HG02938 (cell line): ENCODE results near the gene NT5M.

Source experiments
- ATAC-seq: cut with Tn5 transposase; IDR thresholded peaks from one replicate; pipeline ENCODE4 v1.9.1; 2021; ENCODE audit warnings: mild to moderate bottlenecking, moderate library complexity; ENCODE audit not compliant: unreplicated experiment

NT5M gene

DNA sequence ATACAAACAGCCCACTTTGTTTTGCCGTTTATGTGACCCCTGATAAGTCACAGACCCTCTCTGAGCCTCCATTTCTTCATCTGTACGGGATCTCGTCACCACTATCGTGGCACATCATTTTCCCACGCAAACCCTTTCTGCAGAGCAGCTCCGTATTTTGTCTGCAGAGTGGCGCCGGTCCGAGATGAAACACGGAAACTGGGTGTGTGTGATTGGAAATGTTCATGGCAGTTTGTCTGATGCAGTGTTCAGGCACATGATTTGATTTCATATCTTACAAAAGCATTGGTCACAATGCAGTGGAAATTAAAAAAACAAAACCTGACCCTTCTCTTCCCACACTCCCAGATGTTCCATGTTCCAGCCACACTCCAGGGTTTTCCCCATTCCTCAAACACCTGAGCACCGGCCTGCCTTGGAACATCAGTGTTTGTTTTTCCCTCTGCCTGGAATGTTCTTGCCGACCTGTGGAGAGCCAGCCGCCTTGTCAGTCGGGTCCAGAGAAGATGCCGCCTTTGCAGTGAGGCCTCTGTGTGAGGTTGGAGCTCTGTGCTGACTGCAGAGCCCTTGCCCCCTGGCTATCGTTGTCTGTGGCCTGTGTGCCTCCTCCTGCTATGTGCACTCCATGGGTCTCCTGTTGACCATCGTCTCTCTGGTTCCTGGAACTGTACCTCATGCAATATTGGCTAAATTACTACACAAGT is 39.2 kb downstream of the NT5M start:
- no peak for ATAC-seq

DNA sequence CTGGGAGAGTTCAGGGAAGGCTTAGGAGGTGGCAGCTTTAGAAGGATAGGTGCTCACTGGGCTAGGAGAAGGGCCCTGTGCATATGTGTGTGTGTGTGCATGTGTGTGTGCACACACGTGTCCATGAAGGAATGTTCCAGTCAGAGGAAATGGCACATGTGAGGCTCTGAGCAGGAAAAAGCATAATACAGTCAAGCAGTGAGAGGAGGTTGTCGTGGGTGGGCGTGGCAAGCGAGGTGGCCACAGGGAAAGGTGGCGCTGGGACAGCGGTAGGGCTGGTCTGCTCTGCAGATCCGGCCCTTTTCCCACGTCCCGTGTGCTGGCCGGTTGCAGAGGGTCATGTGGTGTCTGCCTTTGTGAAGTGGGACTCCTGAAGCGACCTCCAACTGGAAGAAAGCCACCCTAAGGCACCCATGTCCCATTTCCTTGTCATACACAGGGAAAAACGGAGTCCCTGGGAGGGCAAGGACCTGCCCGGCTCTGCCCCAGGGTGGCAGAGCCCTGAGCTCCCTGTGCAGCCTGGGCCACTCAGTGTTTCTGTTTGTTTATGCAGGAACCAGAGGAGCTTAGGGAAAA is 40.1 kb downstream of the NT5M start:
- no peak for ATAC-seq

DNA sequence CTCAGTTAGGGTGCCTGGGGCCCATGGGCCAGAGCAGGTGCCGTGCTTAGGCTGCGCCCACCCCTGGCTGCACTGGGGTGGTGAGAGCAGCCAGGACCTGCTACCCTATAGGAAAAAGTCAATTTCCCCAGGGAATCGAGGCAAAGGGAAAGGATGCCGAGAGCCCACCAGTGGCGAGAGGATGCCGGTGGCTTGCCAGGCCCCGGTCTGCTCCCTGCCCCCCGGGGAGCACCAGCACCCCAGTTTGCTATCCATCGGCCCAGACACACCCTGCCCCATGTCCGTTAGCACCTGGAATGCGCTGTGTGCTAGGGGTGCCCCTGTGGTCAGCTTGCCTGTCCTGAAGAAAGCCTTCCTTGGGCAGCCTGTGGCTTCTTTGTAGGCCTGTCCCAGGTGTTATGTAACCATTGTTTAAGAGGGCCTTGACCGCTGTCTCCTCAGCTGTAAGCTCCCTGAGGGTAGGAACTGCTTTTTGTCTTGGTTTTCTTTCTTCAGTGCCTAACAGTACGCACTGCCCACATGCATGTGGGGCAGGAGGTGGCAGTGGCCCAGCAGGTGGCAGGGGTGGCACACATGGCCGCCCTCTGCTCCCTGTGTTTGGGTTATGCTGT is 40.8 kb downstream of the NT5M start:
- no peak for ATAC-seq

DNA sequence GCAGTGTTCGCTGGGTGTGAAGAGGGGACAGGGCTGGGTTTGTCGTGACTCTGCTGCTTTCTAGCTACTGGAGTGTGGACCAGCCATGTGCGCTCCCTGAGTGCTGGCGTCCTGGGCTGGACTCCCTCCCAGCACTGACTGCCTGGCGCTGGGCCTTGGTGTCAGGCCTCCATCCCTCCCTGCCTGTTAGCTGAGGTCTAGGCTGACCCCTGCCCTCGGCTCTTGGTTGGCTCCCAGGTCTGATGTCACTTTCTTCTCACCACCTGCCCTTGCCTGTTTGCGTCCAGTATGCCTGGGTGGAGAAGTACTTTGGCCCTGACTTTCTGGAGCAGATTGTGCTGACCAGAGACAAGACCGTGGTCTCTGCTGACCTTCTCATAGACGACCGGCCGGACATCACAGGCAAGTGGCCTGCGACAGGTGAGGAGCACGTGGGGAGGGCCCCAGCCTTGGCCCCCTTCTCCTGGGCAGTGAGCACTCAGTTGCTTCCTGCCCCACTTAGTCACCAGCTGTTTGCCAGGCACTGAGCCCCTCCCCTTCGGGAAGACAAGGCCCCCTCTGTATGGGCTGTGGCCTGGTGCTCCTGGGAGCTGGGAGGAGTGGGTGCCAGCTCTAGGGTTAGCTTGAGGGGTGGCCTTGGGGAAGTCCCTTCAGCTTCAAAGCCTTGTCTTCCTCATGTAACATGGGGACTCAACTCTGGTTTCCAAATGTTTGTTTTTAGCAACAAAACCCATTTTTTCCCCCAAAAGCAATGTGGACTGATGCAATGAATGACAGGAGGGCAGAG is 41.5 kb downstream of the NT5M start:
- no peak for ATAC-seq

DNA sequence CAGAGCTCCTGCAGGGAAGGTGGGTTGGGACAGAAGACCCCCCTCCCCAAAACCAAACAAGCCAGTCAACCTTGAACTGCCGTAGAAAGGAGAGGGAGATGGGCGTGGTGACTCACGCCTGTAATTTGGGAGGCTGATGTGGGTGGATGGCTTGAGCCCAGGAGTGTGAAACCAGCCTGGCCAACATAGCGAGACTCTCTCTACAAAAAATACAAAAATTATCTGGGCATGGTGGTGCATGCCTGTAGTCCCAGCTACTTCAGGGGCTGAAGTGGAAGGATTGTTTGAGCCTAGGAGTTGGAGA is 42.1 kb downstream of the NT5M start:
- ATAC-seq, result no peak

DNA sequence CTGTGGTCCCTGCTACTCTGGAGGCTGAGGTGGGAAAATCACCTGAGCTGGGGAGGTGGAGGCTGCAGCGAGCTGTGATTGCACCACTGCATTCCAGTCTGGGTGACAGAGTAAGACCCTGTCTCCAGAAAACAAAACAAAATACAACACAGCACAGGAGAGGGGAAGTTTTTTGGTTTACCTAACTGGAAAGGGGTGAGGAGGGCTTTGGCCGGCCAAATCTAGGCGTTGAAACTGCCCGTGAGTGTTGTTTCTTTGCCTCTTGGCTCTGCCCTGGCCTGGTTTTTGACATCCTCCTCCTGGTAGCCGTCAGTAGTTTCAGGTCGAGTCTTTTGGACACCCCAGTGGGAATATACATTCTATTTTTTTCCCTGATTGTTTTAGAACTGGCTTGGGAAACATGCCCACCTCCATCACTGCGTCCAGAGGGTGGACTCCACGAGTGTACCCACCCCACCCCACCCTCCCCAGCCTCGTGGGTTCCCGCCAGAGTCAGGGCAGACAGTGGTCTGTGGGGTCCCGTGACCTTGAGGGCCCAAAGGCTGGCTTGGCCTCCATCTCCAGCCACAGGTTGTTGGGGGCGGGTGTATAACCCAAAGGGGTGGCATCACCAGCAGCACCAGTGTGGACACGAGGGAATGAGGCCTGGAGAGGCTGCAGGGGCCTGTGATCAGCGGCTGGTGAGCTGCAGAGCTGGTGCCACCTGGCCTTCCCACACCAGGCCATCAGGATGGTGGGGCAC is 42.7 kb downstream of the NT5M start:
- ATAC-seq, result no peak

DNA sequence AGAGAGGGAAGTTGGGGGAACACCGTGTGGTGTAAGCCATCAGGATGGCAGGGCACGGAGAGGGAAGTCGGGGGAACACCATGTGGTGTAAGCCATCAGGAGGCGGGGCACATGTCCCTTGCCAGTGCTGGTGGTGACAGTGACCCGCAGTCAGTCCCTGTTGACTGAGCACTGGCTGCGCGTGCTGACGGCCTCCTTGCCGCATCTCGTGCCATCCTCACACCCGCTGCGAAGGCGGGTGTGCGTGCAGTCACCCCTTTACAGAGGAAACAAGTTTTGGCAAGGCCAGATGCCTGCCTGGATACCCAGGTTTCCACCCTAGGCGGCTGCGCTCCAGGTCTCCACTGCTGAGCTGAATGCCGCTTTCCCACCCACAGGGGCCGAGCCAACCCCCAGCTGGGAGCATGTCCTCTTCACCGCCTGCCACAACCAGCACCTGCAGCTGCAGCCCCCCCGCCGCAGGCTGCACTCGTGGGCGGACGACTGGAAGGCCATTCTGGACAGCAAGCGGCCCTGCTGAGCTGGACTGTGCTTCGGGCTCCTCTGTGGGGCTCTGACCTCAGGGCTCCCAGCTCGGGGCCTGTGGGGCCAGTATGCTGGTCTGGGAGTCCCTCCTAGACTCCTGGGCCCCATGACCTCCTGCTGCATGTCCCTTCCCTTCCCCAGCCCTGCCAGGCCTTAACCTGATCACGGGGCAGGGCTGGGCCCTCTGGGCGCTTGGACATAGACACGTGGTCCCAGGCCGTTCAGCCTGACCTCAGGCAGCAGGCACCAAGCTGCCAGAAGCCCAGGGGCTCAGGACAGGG is 43.5 kb downstream of the NT5M start:
- no peak for ATAC-seq

DNA sequence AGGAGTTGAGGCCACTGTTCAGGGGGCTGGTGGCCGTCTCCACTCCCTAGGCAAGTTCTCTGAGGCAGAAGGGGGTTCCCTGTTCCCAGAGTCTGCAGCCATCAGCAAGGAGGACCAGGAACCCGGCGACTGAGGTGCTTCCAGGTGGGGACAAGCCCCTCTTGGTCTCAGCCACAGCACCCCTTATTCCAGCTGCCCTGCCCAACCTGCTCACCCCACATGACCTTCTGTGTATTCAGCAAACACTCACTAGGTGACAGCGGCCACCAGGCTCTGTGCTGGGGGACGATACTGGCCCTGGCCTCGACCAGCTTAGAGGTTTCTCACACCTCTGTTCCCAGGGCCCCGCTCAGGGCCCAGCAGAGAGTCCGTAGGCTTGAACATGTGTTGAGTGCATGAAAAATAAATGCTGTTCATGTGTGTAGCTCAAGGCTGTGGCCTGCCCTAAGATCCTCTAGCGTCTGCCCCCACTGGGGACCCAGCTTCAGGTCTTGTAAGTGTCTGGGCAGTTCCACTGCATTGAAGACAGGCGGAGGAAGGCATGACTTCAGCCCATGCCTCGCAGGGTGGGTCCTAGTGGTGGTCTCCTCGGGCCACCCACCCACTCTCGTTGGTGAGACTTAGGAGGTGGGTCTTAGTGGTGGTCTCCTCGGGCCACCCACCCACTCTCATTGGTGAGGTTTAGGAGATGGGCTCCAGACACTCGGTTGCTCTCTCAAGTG is 44.2 kb downstream of the NT5M start:
- no peak for ATAC-seq

DNA sequence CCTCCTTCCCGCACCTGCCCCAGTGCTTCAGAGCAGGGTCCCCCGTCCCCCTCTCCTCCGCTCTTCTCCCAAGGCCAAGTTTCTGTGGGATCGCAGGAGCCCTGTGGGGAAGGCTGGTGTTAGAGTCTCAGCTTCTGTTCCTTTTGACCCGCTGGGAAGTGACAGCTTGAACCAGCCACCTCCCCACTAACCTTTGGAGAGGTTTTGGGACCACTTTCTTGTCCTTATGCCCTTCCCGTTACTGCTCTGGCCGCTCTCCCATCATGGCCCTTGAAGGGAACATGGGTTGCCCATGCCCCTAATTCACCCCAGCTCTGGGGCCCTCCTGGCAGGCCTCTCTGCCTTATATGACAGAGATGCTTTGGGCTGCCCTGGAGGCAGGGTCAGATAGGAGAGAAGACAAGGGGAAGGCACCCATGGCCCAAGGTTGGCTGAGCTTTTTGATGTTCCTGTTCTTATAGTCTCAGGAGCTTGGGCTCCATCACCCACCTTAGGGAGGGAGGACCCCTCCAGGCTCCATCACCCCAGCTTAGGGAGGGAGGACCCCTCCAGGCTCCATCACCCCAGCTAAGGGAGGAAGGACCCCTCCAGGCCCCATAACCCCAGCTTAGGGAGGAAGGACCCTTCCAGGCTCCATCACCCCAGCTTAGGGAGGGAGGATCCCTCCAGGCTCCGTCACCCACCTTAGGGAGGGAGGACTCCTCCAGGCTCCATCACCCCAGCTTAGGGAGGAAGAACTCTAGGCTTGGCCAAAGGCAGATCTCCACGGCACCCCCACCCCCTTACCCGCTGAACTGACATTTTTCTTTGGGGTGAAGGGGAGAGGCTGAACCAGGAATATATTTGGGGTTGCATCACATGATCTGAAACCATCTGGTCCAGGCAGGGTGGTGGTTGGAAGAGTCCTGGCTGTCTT is 45.0 kb downstream of the NT5M start:
- no peak for ATAC-seq

DNA sequence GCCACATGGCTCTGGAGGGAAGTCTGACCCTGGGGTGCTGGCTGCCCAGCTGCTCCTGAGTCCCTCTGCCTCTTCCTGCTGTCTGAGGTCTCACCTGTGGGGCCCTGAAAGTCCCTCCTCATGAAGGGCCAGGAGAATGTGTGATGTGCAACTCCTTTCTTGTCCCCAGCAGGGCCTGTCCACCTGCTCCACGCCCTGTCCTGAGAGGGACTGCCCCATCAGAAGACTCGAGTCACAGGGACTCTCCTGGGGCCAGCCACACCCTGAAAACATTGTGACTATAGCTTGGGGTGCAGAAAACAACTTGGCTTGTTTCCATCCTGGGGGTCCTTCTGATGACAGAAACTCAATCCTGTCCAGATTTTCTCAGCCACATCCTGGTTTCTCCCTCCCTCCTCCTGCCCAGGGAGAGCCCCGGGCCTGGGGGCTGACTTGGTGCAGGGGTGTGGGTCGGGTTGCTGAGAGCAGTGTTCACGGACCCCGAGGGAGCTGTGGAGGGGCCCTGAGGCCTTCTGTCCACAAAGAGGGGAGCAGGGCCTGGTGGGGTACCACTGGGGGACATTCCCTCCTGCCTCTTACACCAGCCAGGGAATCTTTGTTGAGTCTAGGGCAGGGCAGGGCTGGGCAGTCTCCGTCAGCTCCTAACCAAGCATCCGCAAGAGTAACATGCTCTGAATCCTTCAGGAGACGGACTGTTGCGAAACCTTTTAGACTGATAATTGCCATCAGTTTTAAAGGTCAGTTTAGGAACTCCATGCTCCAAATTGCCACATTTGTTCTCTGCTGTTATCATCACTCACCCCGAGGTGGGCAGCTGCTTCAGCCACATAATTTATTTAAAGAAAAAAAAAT is 45.9 kb downstream of the NT5M start:
- no peak for ATAC-seq

DNA sequence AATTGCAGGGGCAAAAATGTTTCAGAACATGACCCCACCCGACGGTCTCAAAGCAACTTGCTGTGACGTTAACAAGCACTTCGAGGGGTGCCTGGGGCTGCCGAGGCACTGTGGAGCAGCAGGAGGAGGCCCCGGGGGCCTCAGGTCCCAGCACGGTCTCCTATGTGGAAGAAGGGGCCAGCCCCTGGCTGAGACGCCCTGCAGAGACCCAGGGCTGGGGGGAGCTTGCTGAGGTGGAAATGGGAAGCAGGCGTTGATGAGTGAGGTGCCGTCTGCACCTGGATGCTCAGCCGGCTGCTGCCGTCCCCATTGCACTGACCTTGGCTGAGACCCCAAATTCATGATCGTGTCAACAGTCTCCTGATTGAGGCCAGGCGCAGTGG is 46.5 kb downstream of the NT5M start:
- ATAC-seq, result no peak

DNA sequence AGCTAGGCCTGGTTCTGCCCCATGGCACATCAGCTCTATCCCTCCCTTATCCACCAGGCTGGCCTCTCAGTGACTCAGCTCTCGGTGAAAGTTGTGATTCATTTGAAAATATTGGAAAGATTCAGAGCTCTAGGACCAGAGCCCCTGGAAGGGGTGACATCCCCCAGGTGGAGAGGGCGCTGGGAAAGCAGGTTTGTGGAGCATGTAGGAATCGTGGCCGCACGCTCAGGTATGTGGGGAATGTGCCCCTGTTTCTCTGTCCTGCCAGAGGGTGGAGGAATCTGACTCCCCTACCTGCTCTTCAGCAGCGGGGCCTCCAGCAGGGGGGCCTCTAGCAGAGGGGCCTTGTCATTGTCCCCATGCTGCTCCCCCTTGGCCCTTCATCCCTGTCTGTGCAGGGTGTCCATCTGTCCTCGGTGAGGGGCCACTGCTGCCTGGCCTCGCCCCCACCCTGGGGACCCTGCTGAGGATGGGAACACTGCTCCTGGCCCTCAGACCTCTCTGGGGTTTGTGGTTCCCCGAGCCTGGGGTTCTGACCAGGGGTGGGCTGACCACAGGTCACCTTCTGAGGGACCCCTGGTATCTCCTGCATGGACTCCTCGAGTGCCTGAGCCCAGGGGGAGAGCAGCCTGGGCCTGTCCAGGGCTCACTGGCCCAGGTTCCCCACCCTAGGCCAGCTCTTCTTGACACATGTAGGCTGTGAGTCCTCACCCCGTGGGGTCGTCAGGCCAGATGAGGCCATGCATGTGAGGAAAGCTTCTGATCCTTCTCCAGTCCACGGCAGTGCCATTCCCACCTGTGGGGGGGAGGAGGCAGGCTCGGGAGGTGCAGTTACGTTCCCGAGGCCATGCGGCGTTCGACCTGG is 47.5 kb downstream of the NT5M start:
- no peak for ATAC-seq

DNA sequence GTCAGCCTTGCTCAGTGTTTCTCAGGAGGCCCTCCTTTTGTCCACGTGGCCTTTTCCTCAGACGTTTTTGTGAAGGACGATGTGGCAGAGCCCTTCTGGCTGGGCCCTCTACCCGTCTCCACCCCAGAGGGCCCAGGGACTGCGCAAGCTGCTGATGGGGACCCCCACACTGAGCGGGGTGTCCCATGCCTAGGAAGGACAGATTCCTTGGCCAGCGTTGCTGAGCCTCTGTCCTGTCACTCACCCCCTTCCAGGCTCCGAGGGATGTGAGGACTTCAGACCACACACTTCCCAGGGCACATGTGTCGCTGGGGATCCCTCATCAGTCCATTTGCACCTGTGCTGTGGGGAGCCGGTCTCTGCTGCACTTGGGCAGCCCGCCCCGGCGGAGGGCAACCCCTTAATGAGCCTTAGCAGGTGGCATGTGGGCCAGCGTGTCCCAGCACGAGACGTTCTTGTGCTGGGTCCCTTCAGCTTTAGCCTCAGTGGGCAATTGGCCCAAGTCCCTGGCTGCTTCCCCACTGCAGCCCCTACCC is 48.3 kb downstream of the NT5M start:
- no peak for ATAC-seq

DNA sequence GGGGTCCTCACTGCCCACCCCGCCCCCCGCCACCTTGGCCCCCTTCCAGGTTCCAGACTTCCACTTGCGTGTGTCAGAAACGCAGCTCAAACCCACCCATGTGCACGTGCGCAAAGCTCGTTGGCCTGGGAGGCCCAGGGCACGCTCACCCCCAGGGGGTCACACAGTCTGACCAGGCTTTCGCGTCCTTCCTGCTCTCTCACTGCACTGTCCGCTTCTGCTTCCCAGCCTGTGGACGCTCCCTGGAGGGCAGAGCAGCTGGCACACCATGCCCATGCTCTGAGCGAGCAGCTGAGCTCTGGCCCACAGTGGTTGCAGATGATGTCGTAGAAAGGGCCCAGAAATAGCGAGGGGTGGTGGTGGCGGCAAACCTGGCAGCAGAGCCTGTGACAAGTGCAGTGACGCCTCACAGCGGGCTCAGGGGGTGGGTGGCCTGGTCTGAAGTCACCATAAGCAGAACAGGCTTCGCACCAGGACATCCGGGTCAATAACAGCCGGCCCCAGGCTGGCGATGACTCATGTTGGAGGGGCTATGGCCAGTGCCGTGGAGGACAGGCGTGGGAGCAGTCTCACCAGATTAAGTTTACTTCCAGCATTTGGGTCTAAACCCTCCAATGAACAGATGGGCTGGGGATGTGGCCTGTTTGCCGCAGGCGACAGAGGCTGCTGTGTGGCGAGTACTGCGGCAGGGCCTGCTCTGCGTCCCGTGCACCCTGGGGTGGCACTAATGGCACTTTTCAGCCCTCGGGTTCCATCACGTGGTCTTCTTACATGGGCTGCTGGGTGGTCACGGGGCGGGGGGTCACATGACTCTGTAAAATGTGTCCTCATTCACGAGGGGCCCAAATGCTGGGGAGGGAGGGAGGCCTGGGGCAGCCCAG is 49.0 kb downstream of the NT5M start:
- ATAC-seq, result no peak

DNA sequence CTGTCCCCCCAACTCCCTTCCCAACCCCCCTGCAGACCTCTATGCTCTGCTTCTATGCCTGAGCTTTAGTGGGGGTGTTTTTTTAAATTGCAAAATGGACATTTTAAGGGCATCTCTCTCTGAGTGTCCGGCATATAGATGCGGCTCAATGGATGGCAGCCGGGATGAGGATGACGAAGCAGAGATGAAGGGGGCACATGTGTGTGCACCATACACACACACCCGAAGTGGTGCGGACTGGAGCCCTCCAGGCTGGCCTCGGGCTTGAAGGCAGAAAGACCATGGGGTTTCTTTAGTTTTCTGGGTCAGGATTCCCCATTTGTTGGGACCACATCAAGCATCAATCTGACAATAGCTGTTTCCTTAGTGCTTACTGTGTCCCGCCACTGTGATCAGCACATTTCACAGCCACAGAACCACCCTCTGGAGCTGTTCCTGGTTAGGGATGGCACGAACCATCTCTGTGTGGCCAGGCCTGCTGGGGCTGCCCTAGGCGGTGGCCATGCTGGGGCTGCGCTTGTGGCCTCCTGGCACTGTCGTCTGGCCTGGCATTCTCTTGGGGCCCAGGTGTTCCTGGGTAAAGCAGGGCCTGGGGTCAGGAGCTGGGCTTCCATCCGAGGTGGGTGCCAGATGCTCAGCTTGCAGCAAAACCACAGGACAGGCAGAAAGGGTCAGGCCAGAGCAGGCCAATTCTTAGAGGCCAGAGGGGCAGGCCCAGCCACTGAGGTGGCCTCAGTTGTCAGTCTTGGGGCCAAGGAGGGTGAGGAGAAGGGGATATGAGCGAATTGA is 49.9 kb downstream of the NT5M start:
- ATAC-seq, result no peak
